Esophagus muscularis mucosa (tissue), 3 donors: ENCODE results near the gene DRC7.

Experiments
- POLR2AphosphoS5 ChIP-seq, 2 donors: sonication (generic); formaldehyde crosslinking; IDR thresholded peaks; one replicate each; pipeline ENCODE4 v1.6.1; 2017; ENCODE audit warnings: antibody characterized with exemption in 2 of 2
- TF ChIP-seq, protein P1 (sequence below), 3 experiments: fragments of 200-600 bp in 2 of 3; fragments of 450-650 bp in 1 of 3; sonication (generic) in 2 of 3; IDR thresholded peaks; one replicate each; pipeline ENCODE4 v1.5.1; 2017 to 2019; ENCODE audit warnings: antibody characterized with exemption in 3 of 3, mild to moderate bottlenecking in 2 of 3, moderate library complexity in 1 of 3

- TF ChIP-seq, protein P1, sequence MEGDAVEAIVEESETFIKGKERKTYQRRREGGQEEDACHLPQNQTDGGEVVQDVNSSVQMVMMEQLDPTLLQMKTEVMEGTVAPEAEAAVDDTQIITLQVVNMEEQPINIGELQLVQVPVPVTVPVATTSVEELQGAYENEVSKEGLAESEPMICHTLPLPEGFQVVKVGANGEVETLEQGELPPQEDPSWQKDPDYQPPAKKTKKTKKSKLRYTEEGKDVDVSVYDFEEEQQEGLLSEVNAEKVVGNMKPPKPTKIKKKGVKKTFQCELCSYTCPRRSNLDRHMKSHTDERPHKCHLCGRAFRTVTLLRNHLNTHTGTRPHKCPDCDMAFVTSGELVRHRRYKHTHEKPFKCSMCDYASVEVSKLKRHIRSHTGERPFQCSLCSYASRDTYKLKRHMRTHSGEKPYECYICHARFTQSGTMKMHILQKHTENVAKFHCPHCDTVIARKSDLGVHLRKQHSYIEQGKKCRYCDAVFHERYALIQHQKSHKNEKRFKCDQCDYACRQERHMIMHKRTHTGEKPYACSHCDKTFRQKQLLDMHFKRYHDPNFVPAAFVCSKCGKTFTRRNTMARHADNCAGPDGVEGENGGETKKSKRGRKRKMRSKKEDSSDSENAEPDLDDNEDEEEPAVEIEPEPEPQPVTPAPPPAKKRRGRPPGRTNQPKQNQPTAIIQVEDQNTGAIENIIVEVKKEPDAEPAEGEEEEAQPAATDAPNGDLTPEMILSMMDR (IDR thresholded peaks at IDR 0.05) = no peak
- no peak for TF ChIP-seq POLR2AphosphoS5 (IDR thresholded peaks at IDR 0.05)
Measured at GRCh38 chr16:57675741-57676551, 18.7 kb upstream of the DRC7 start.
